HG03280 (cell line): ENCODE results near the gene BDP1.
"Not testable (repeated sequence)": the region's sequence is repeated elsewhere in the genome, so short reads cannot be mapped to it uniquely, and the experiment has no call there.

ENCODE experiments used
- ATAC-seq: cut with Tn5 transposase; IDR thresholded peaks from one replicate; pipeline ENCODE4 v1.9.1; 2021; ENCODE audit warnings: mild to moderate bottlenecking, moderate library complexity; ENCODE audit not compliant: unreplicated experiment

Gene BDP1

GRCh38 chr5:71455427-71456361 is at the start of gene BDP1:
Gene BDP1, plus strand, starts transcription at chr5:71455651. Its CDS starts 227 bp downstream, at chr5:71455878.
- ATAC-seq: peak; percentile 87

GRCh38 chr5:71410088-71410487 is 45.4 kb upstream of the BDP1 start:
- not testable (repeated sequence) for ATAC-seq

GRCh38 chr5:71415626-71416025 is 39.8 kb upstream of the BDP1 start:
- ATAC-seq: not testable (repeated sequence)

- not testable (repeated sequence) for ATAC-seq
Measured at GRCh38 chr5:71418026-71418425, 37.4 kb upstream of the BDP1 start.

GRCh38 chr5:71421278-71421677 is 34.2 kb upstream of the BDP1 start:
- not testable (repeated sequence) for ATAC-seq

- not testable (repeated sequence) for ATAC-seq
Measured at GRCh38 chr5:71423896-71424295, 31.6 kb upstream of the BDP1 start.

- not testable (repeated sequence) for ATAC-seq
Measured at GRCh38 chr5:71426686-71427474, 28.6 kb upstream of the BDP1 start.

GRCh38 chr5:71432410-71432809 is 23.0 kb upstream of the BDP1 start:
- ATAC-seq: not testable (repeated sequence)

GRCh38 chr5:71434825-71435224 is 20.6 kb upstream of the BDP1 start:
- ATAC-seq: not testable (repeated sequence)

- not testable (repeated sequence) for ATAC-seq
Measured at GRCh38 chr5:71441564-71441963, 13.9 kb upstream of the BDP1 start.

GRCh38 chr5:71443891-71444290 is 11.6 kb upstream of the BDP1 start:
- ATAC-seq: not testable (repeated sequence)

GRCh38 chr5:71445015-71445414 is 10.4 kb upstream of the BDP1 start:
- ATAC-seq: not testable (repeated sequence)

- ATAC-seq: not testable (repeated sequence)
Measured at GRCh38 chr5:71445523-71446152, 9.8 kb upstream of the BDP1 start.

- not testable (repeated sequence) for ATAC-seq
Measured at GRCh38 chr5:71446540-71447216, 8.8 kb upstream of the BDP1 start.

- peak; percentile 90 for ATAC-seq
Measured at GRCh38 chr5:71447218-71447808, 8.1 kb upstream of the BDP1 start.

- no peak for ATAC-seq
Measured at GRCh38 chr5:71452876-71453275, 2.6 kb upstream of the BDP1 start.

GRCh38 chr5:71454913-71455312 is 538 bp upstream of the BDP1 start:
- ATAC-seq: no peak

- ATAC-seq: no peak
Measured at GRCh38 chr5:71456362-71456743, 902 bp downstream of the BDP1 start.

- ATAC-seq: no peak
Measured at GRCh38 chr5:71457106-71457505, 1.7 kb downstream of the BDP1 start.

- ATAC-seq: no peak
Measured at GRCh38 chr5:71460693-71461092, 5.2 kb downstream of the BDP1 start.
